NCI-H128 (cell line): ENCODE measurements around the gene ADARB2.

ENCODE experiments used
- DNase-seq: peaks from one replicate; lab custom pipeline; 2025; ENCODE audit not compliant: unreplicated experiment; lab: John Stamatoyannopoulos, UW

The ADARB2 gene

DNA sequence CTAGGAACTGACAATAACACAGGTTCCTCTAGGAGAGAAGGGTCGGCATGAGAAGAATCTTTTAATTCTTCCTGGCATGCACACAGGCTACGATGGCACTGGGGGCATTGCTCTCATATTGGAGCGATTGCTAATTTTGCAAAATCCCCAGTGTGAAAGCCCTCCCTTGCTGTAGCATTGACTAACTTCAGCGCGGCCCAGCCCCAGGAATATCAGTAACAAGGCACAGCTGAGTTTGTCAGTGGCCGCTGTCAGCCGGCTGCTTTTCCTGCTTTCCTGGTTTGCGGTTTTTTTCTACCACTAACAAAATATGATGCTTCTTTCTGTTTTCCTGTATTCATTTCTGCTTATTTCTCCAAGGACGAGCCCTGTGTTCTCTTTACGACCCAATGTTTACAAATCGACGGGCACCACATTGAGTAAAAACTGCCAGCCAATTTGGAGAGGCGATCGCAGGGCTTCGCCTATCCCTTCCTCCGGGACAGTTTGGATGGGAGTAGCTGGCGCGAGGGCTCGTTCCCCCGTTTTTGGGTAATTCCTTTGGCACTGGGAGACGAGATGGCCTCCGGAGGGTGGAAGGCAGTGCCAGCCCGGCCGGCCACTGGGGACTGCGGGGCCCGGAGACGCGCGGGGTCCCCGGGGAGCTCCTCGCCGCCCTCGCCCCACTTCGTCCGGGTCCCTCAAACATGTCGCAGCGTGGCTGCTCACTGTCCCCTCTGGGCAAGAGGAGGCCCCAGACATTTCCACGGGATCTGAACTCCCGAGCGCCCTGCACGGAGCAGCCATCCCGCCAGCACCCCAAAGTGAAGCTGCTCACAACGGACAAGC lies 967 bp downstream of the ADARB2 start:
- DNase-seq = peak; percentile 4

DNA sequence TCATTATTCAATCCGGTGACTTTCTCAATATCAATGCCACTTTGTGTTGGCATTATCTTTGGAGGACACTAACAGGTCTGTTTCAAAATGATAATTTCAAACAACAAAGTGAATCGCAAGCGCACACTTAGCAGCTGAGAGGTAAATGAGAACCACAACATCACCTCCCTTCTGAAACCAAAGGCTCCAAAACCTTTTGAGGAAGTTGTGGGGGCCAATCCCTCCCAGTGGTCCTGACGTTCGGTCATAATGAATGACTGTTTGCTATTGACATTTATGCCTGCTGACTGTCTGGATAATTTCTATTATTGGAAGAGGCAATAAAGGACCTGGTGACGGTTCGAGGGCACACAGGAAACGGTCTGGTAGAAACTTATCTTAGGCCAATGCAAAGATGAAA lies 1.8 kb downstream of the ADARB2 start:
- DNase-seq = no peak

DNA sequence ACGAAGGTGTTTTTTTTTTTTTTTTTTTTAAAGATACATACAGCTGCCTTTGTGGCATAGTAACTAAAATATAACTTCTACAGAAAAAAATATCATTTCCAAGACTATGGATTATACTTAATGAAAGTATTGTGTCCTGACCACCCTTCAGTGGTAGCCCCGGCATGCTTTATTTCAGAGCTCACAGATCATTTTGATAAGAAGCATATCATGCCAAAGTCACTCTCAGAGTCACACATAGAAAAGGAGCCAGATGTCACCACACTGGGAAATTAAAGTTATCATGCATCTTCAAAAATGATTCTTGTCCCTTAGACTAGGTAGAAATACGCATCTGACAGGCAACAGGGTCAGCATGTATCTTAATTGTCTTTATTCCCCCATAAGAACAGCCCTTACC lies 3.0 kb downstream of the ADARB2 start:
- DNase-seq = no peak

DNA sequence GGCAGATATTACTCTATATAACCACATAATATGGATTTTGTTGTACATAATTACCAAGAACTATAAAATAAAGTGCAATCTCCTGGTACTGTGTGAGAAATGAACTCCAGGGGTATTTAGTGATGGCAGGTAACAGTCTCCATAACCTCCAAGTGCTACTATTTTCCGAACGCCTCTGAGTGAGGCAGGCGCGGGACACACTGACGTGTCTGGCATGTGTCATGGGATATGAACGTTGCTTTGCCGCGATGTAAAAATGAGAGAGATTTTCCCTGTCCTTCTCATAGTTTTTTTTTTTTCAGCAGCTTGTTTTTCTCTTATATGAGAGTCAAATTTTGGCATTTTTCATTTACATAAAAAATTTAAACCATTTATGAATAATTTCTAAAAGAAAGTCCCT lies 3.6 kb downstream of the ADARB2 start:
- DNase-seq = peak; percentile 6

DNA sequence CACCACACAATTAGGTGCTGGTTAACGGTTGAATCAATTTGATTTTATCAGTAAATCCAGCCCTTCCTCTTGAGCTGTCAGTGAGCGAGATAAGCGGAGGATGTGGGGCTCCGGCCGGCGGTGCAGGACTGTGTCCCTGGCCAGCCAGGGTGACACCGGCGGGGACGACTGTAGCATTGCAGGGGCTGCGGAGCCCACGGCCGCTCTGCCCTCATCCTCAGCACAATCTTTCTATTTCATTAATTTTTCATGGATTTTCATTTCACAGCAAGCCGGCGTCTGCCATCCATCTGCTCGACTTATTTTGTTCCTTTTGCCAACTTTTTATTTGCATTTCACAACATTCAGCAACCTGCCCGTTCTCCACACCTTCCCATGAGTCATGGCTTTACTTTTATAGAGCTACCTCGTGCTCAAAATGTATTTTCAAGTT lies 4.7 kb downstream of the ADARB2 start:
- DNase-seq = no peak

DNA sequence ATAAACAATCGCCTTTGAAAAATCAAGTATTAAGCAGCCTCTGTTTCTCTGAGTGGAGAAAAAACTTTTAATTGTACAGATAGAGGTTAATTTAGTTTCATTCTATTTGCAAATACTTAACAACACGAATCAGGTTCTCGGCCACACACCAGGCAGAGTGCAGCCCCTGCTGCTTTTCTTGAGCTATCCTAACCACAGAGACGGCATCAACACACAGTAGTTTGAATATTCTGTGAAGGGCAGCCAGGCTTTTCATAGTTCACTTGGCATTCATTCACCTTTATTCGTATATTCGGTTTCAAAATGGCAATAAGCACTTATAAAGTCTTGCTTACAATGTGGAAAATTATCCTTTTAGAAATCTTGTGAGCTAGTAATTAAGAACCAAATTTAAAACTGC lies 5.7 kb downstream of the ADARB2 start:
- DNase-seq = no peak

DNA sequence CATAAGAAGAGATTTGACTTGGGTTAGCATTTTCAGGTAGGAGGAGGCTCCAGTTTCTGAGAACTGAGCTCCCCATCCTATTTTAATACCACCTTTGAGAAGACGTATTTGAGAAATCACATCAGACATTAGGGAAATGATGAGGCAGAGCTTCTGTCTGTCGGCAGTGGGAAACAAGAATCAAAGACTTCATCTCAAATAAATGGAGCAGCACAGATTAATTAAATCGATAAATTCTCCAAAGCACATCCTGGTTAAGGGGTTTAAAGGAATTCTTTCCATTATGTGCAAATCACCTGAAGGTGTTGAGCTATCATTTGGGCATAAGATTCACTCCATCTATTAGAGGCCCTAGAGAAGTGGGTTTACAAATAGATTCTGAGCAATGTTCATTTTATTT lies 7.6 kb downstream of the ADARB2 start:
- DNase-seq = no peak

DNA sequence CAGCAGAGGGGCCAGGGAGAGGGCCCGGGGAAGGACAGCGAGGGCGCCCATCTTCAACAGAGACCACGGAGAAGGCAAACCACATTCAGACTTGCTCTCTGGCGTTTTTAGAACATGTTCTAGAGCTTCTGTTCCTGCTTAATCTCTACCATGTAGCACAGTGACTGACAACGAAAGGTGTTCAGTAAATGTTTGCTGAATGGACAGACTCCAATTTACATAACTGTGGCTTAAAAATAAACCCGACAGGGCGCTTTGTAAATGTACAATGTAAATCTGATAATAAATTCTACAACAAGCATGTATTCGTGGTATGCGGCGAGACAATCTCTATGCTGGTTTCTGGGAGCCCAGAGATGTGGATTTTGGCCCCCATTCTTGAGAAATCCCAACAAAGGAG lies 10.5 kb downstream of the ADARB2 start:
- no peak for DNase-seq

DNA sequence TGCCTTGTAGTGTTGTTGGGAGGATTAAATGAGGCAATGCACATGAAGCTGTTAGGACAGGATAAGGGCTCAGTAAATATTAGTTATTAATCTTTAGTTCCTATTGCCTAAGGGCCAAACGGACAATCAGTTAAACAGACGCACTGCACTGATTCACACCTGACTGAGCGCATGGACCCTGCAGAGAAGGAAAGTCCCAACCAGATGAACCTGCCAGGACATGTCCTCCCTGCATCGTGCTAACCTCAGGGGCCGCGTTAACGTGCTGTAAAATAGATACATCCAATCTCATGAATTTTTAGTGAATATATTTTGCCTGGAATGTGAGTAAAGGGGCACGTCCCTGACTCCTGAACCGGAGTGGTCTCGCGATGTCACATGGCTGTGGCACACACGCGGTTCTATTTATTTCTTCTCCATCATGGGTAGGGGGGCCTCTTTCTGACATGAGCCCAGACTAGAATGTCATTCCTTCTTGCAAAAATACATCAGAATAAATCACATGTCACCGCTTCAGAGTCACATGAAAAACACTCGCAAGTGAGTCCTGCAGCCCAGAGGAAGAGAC lies 12.3 kb downstream of the ADARB2 start:
- DNase-seq = no peak

DNA sequence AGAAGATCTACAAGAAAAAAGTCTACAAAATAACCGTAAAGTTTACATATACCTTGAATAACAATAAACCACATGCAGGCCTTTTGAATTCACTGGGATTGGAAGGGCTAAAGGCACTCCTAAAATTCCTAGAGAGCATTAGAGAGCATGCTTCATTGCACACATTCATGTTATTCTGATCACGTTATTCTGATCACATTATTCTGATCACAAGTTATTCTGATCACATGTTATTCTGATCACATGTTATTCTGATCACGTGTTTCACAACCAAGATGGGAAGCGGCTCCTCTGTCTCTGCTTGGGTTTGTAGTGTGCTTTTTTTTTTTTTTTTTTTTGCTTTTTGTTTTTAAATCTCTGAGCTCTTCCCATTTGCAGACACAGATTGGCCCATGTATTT lies 20.5 kb downstream of the ADARB2 start:
- no peak for DNase-seq

DNA sequence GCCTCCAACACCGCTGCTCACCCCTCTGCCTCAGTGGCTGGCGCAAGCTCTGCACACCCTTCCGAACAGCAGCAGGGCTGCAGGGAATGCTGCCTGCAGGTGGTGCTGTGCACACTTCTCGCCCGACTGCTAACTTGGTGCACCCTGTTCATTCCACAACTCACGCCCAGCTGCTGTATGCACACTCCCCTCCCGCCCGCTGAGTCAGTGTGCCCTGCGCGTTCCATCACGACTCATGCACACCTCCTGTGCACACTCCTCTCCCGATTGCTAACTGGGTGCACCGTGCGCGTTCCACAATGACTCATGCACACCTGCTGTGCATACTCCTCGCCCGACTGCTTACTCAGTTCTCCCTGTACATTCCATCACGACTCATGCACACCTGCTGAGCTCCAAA lies 21.5 kb downstream of the ADARB2 start:
- DNase-seq = no peak

DNA sequence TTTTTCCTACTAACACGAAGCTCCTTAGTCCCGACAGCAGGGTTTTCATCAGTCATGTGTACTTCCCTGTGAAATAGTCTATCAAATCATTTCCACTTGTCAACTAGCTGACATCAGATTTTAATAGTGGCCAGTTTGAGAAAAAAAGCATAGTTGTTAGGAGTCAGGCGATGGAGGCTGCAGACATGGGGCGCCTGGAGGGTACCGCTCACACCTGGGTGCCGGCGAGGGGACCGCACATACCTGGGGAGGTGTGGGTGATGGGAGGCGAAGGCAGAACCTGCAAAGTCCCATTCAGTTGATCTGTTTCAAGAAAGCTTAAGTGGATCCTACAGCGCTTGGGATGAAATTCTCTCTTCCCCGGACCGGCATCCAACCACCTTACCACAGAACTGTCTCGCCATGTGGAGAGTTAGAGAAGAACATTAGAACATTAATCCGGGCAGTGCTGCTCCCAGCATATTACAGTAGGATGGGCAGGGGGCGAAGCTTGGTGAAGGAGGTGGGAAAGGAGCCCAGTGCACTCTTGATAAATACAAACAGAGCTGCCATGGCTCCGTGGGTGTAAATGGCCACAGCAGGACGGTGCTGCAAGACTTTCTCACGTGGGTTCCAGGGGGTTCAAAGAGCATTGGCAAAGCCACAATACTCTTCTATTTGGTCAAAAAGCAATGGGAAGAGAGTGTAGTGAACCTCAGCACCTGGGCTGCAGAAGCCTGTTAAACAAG lies 24.2 kb downstream of the ADARB2 start:
- DNase-seq = no peak

DNA sequence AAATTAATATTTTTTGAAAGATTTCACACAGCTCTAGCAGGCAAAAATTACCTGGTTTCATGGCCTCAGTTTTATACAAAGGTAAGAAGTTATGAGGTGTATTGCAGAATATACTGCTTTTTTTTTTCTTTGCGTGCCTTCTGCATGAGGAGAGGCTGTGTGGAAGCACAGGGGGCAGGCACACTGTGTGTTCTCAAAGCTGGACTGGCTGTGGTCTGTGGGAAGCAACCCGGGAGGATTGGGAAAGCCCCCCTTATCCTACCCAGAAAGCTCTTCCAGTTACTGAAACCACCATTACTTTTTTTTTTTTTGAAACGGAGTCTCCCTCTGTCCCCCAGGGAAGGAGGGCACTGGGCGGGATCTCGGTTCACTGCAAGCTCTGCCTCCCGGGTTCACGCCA lies 25.0 kb downstream of the ADARB2 start:
- no peak for DNase-seq

DNA sequence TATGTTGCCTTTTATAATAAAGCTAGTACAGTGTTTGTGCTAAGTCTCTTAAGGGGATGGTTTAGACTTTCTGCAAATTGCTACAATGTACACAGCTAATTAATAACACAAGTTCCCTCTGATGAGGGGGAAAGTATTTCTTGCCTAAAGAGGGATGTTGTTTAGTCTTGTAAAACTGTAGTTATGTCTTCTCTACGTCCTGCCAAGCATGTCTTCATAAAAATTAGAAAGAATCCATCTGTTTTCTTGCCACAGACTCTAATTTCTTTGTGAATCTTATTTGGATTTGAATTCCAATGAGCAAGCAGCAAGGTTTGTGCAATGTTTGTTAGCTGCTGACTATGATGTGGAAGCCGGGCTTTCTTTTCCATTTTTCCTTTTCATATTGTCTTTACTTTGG lies 28.2 kb downstream of the ADARB2 start:
- no peak for DNase-seq

DNA sequence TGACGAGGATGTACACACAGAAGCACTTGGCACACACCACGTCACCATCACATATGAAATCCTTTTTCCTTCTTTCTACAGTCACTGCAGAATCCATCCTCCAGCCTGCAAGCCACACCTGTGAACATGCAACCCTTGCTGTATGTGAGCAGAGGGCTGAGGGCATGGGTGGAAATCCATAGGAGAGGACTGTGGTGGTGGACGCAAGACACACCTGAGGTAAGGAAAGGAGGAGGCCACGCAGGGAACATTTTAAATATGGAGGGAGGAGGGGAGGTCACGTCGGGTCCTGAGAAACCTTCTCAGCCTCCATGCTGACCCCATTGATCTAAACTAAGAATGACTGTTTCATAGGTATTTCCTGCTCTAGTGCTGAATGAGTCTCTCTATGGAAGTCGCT lies 28.6 kb downstream of the ADARB2 start:
- no peak for DNase-seq

DNA sequence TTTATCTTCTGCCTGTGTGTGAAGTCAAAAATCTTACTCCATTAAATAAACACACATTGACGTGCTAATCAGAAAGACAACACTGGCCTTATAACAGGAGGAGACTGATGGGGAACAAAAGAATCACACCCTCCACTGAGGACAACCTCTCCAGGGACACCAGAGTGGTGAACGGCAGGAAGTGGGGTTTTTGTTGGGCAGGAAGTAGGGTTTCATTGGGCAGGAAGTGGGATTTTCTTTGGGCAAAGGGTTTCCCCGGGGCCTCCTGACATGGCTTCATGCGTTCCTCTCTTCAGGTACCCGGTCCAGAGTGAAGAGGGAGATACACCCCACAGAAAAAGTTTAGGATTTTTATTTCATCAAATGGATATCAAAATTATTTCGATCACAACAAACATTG lies 30.6 kb downstream of the ADARB2 start:
- no peak for DNase-seq

DNA sequence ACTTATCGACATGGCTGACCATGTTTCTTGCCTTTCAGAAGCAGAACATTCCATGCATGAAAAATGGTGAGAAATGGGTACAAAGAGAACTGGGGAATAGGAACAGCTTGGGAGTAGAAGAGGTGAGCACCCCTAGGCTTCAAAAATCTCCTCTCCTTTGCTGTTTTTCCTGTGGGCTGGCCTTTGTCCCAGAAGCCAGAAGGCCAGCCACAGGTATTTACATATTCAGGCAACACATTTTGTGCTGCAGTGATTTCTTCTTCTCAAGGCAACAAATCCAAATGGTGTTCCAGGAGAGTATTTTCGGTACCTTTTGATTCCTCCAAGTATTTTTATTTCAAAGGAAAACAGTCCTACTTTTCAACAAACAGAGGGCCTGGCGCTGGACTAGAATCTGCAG lies 31.1 kb downstream of the ADARB2 start:
- no peak for DNase-seq

DNA sequence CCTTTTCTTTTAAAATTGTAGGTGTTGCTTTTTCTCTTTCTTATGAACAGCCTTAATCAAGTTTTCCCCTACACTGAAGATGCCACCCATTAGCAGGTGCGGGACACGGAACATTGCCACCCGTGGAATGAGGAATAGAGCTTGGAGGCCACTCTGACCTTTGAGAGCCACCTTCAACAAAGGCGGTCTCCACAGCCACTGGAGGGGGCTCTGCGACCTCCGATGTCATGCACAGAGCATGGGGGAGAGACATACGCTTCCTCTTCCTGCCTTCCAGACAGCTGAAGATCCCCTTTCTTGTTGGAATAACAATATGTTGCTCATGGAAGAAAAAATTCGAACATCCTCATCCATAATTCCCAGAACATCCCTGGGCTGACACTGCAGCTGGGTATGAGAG lies 39.1 kb downstream of the ADARB2 start:
- DNase-seq = no peak

DNA sequence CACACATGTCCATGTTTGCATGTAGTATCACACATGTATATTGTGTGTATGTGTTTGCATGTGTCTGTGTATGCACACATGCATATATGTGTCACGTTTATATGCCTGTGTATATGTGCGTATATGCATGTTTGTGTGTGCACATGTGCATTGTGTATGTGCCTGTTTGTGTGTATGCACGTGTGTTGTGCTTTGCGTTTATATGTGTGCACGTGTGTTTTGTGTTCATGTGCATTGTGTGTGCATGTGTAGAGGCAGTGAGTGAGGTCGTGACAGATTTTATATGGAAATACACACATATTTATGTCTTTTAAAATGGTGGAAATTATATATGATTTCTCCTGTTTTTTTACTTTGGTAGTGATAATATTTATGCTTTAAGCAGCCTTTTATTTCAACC lies 41.2 kb downstream of the ADARB2 start:
- DNase-seq = no peak

DNA sequence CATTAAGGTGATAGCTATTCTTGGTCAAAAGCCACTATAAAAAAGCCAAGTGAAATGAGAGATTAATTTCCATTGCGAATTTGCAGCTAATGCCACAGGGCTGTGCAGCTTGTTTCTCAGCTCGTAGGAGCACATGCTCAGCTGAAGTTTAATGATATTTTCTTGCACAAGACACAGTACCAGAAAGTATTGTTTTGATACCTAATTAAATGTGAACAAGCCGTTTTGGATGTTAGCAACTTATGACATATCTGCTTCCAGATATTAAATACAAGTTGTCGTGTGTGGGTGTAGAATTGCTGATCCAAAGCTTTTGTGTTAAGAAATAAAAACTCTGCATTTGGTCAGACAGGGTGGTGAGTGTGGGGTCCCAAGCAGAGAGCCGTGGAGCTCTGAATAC lies 47.2 kb downstream of the ADARB2 start:
- no peak for DNase-seq

DNA sequence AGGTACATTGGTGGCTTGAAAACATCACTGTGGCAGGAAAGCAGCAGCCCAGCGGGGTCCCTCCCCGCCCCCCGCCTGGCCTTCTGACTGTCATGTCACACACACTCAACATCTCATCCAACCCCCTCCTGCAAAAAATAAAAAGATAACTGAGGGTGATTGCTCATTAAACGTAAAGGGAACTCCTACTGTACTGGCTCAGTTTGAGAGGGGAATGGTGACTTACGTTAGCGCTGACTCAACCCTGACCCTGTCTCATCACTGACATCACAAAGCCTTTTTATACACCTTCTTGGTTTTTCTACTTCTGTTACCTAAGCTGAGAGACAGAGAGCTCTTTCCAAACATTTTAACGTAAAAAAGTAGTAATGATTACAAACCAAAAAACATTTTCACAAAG lies 48.8 kb downstream of the ADARB2 start:
- DNase-seq = no peak

DNA sequence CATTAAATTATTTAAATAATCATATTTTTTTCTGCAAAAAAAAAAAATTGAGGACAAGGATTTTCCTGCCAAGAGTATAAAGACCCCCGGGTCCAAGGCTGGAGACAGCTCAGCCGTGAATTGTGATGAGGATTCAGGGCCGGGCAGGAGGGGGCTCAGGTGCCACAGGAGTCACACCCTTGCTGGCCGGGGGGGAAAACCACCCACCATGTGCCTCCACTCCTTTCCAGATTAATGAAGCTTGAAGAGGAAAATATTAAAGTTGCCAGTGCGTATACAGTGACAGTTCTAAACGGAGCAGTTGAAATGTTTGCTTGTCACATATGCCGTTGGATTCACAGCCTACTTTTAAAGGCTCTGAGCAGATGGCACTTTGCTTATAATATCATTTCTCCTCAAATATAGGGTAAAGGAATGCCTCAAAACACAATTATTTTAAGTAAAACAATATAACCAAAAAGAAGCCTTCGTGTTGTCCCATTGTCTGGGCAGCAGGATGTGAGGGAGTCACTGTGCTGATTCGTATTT lies 49.6 kb downstream of the ADARB2 start:
- no peak for DNase-seq
